ENCODE data around the gene ASB16. TPM values are rescaled to one million over a fixed set of nuclear protein-coding genes. Genes with fewer than 3 reads are reported as not detected.

The ASB16 gene
- total RNA-seq, 1 donor from 2014 or later: 12.9 TPM

DNA sequence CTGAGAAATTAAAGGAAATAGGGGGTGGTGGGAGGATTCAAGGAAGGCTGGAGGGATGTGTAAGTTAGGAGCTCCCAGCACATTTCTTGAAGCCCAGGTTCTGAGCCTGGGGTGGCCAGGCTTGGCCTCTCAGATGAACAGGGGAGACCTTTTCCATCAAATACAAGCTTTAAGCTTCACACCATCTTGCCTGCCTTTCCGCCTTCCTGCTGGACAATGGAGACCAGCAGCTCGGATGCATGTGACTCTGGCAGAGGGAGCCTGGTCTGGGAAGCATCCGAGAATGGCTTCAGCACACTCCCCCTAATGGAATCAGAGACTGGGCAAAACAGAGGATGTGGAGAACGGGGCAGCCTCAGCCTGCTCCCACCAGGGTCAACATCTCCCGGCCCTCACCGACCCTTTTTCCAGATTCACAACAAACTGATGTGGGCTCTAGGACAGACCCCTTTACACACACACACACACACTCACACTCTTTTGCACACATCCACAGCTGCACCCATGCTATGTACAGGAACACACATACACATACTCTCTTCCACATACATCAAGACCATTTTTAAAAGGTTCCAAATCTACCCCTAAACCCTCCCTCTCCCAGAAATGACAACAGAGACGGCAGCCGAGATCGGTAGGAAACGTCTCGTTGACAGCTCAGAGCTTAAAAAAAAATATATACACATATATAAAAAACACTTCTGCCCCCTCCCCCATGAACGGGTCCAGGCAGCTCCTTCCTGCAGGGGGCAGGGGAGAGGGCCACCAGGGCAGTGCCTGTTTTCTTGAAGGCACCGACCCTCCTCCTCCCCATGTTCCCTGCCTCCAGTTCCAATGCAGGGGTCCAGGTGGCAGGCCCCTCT lies 35.7 kb downstream of the ASB16 start:
- intact Hi-C loops (cut with micrococcal nuclease): no loop called here
- TF ChIP-seq, protein P1, sequence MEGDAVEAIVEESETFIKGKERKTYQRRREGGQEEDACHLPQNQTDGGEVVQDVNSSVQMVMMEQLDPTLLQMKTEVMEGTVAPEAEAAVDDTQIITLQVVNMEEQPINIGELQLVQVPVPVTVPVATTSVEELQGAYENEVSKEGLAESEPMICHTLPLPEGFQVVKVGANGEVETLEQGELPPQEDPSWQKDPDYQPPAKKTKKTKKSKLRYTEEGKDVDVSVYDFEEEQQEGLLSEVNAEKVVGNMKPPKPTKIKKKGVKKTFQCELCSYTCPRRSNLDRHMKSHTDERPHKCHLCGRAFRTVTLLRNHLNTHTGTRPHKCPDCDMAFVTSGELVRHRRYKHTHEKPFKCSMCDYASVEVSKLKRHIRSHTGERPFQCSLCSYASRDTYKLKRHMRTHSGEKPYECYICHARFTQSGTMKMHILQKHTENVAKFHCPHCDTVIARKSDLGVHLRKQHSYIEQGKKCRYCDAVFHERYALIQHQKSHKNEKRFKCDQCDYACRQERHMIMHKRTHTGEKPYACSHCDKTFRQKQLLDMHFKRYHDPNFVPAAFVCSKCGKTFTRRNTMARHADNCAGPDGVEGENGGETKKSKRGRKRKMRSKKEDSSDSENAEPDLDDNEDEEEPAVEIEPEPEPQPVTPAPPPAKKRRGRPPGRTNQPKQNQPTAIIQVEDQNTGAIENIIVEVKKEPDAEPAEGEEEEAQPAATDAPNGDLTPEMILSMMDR (IDR thresholded peaks at IDR 0.05; ENCODE audit: borderline replicate concordance): no peak
- H3K27ac ChIP-seq (replicated peaks): no peak overlapping the region
- H3K4me3 ChIP-seq: no peak overlapping the region
- H3K27me3 ChIP-seq (ENCODE audit: low read depth): no peaks in the 10 kb centered on the region
- no peak for DNase-seq
- H3K9me3 ChIP-seq (replicated peaks): no peaks in the 10 kb centered on the region
- peaks cover 44% of the 10 kb centered on the region for H3K36me3 ChIP-seq
- peaks cover 25% of the 10 kb centered on the region for H3K4me1 ChIP-seq

DNA sequence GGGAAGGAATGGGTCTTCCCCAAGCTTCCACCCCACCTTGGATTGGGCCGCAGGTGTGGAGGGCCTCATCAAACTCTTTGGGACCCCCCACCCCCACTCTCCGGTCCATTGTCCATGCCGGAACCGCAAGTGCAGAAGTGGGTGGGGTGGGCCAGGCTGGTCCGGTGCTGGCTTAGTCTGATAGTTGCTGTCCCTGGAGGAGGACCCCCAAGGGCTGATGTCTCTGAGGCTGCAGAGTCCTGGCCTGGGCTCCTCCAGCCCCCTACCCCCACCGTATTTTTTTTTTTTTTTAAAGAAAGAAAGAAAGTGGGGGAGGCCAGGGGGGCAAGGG lies 36.3 kb downstream of the ASB16 start:
- Histone ChIP-seq H3K36me3 (peaks cover 49% of the 10 kb centered on the region), H3K27ac (replicated peaks) (no peak overlapping the region), H3K4me1 (peaks cover 30% of the 10 kb centered on the region), H3K27me3 (ENCODE audit: low read depth) (no peaks in the 10 kb centered on the region), H3K4me3 (no peak overlapping the region), H3K9me3 (replicated peaks) (no peaks in the 10 kb centered on the region)
- intact Hi-C loops (cut with micrococcal nuclease): no loop called here
- no peak for DNase-seq
- TF ChIP-seq, protein P1 (IDR thresholded peaks at IDR 0.05; ENCODE audit: borderline replicate concordance): no peak

DNA sequence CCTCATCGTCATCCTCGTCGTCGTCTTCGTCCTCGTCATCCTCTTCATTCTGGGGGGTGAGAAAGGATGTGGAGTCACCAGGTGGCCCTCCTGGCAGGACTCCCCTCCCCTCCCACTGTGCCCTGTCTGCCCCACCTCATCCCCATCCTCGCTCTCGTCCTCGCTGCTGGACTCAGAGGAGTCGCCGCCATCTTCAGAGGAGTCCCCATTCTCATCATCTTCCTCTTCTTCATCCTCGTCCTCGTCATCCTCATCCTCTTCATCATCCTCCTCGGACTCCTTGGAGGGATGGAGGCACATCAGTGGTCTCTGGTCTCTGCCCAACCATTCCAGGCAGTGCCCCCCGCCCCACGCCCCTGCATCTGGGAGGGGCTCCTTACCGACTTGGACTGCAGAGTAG lies 36.8 kb downstream of the ASB16 start:
- Histone ChIP-seq H3K4me1 (peaks cover 30% of the 10 kb centered on the region), H3K27me3 (ENCODE audit: low read depth) (no peaks in the 10 kb centered on the region), H3K4me3 (no peak overlapping the region), H3K9me3 (replicated peaks) (no peaks in the 10 kb centered on the region), H3K36me3 (peaks cover 53% of the 10 kb centered on the region), H3K27ac (replicated peaks) (no peak overlapping the region)
- intact Hi-C loops (cut with micrococcal nuclease): no loop called here
- TF ChIP-seq, protein P1 (IDR thresholded peaks at IDR 0.05; ENCODE audit: borderline replicate concordance): no peak
- no peak for DNase-seq

DNA sequence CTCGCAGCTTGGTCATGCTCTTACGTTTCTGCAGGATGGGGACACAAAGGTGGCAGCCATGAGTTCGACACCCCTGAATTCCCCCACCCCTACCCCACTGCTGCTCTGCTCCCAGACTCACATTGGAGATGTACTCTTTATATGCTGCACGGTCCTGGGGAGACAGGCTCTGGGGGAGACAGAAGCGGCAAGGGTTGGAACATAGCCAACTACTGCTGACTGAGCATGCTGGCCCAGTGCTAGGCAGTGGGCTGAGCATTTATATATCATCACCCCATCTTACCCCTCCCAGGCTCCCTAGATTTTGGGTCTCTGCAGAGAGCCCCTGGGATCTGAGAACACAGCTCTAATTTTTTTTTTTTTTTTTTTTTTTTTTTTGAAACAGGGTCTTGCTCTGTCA lies 37.2 kb downstream of the ASB16 start:
- DNase-seq: no peak
- Histone ChIP-seq H3K4me3 (no peak overlapping the region), H3K4me1 (peaks cover 30% of the 10 kb centered on the region), H3K27ac (replicated peaks) (no peak overlapping the region), H3K27me3 (ENCODE audit: low read depth) (no peaks in the 10 kb centered on the region), H3K36me3 (peaks cover 55% of the 10 kb centered on the region), H3K9me3 (replicated peaks) (no peaks in the 10 kb centered on the region)
- intact Hi-C loops (cut with micrococcal nuclease): no loop called here
- TF ChIP-seq, protein P1 (IDR thresholded peaks at IDR 0.05; ENCODE audit: borderline replicate concordance): no peak

DNA sequence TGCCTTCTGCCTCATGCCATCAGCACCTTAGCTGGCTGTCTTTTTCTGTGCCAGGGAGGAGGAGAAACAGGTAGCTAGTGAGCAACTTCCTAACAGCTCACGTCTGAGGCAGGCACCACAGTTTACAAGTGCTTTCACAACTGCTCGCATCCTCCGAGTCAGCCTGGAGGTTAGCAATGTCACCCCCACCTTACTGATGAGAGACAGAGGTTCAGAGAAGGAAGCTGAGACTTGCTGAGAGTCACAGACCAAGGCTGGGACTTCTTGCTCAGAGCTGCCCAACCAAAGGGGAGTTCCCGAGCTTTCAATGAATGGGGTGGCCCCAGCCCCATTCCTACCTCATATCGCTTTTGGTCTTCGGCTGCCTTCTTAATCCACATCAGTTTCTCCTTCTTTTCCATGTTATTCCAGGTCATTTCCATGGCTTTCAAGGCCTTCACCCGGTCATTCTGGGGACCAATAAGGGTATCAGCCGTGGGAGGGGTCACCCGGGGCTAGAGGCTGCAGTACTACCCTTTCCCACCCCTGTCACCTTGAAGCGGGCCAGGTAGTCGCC lies 39.4 kb downstream of the ASB16 start:
- TF ChIP-seq, protein P1 (IDR thresholded peaks at IDR 0.05; ENCODE audit: borderline replicate concordance): no peak
- Histone ChIP-seq H3K4me1 (peaks cover 18% of the 10 kb centered on the region), H3K4me3 (peak overlapping the region; percentile 26), H3K27ac (replicated peaks) (peak overlapping the region; percentile 54), H3K27me3 (ENCODE audit: low read depth) (no peaks in the 10 kb centered on the region), H3K36me3 (peaks cover 70% of the 10 kb centered on the region), H3K9me3 (replicated peaks) (no peaks in the 10 kb centered on the region)
- intact Hi-C loops (cut with micrococcal nuclease): loop anchor here (5.0 kb wide), 1 partner anchor 122 kb away; no protein-coding TSS in a partner anchor
- no peak for DNase-seq

Data from left ventricle myocardium inferior (tissue), 1 donor.